GM13977 (cell line): Measurements from ENCODE around the gene PDK1.
"Not testable (repeated sequence)": the region's sequence is repeated elsewhere in the genome, so short reads cannot be mapped to it uniquely, and the experiment has no call there.

Source experiments
- DNase-seq: peaks from one replicate; pipeline ENCODE4 v3.0.0; 2012; ENCODE audit warnings: low spot score
- in situ Hi-C: fragments of 300-500 bp; cut with MboI; formaldehyde crosslinking; loops from one replicate; pipeline ENCODE4 v1.12.0; 2022; ENCODE audit warnings: low sequenced_read_pairs, low pct_unique_long_range_greater_than_20kb, mixed read lengths, inconsistent platforms; ENCODE audit not compliant: unreplicated experiment
- TF ChIP-seq, protein P1 (sequence below): IDR thresholded peaks from 2 replicates; pipeline ENCODE4 v1.5.1; 2012; ENCODE audit warnings: mild to moderate bottlenecking, control low read depth; ENCODE audit not compliant: insufficient read depth; ENCODE audit errors: extremely low read depth, missing control alignments

Gene PDK1

DNA sequence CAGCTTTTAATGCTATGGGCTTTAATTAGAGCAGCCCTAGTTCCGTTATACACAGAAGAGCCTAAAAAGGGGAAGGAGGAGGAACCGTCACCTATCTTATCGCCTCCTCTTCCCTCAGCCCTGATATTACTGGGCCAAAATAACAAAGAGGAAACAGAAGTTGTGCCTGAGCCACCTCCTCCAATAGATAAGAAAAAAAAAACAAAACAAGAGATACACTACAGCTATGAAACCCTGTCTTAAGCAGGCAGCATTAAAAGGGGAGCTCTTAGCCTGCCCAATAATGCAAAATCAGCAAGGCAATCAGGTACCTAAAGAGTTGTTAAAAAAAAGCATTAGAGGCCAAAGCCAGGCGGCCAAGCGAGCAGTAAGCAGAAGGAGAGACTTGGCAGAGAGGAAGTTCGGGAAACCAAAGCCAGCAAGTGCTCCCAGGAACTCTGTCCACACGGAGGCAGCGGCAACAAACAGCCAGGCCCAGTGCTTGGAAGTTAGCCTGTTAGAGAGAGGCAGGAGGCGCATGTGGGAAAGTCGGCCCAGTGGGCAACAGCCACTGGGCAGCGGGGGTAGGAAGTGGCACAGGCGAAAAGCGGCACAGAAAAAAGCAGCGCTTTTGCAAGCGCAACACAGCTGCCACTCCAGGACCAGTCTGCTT lies 41.8 kb upstream of the PDK1 start:
- TF ChIP-seq, protein P1, sequence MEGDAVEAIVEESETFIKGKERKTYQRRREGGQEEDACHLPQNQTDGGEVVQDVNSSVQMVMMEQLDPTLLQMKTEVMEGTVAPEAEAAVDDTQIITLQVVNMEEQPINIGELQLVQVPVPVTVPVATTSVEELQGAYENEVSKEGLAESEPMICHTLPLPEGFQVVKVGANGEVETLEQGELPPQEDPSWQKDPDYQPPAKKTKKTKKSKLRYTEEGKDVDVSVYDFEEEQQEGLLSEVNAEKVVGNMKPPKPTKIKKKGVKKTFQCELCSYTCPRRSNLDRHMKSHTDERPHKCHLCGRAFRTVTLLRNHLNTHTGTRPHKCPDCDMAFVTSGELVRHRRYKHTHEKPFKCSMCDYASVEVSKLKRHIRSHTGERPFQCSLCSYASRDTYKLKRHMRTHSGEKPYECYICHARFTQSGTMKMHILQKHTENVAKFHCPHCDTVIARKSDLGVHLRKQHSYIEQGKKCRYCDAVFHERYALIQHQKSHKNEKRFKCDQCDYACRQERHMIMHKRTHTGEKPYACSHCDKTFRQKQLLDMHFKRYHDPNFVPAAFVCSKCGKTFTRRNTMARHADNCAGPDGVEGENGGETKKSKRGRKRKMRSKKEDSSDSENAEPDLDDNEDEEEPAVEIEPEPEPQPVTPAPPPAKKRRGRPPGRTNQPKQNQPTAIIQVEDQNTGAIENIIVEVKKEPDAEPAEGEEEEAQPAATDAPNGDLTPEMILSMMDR, result no peak
- in situ Hi-C loops, result no loop called here
- DNase-seq, result no peak

DNA sequence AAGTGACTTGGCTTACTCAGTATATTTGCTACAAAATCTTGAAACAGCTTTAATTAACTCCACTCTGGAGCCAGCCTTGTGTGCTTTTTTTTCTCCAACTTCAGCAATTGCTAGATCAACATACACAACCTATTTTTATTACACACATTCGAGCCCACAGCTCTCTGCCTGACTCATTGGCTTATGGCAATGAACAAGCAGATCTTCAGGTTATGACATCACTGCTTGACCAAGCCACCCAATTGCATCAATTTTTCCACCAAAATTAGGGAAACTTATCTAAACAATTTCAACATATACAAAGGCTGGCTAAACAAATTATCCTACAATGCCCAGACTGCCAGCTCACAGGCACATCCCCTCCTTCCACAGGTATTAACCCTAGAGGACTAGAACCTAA lies 39.6 kb upstream of the PDK1 start:
- TF ChIP-seq, protein P1, result no peak
- in situ Hi-C loops, result no loop called here
- no peak for DNase-seq

DNA sequence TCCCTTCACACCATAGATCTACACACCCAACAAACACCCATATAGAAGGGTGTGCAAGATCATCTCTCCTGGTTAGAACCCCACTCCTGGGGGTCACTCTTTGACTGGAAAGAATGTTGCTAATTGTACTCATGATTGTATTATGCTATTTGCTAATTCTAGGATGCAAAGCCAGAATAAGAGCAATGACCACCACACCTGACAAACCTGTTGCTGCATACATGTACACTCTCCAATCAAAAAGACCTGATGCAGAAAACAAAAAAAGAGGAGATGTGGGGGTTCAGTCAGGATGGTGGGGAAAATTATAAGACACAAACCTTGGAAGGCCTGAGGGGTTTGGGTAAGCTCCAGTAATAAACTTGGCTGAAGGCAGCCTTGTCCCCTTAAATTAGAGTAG lies 36.9 kb upstream of the PDK1 start:
- DNase-seq, result no peak
- in situ Hi-C loops, result no loop called here
- TF ChIP-seq, protein P1, result no peak

DNA sequence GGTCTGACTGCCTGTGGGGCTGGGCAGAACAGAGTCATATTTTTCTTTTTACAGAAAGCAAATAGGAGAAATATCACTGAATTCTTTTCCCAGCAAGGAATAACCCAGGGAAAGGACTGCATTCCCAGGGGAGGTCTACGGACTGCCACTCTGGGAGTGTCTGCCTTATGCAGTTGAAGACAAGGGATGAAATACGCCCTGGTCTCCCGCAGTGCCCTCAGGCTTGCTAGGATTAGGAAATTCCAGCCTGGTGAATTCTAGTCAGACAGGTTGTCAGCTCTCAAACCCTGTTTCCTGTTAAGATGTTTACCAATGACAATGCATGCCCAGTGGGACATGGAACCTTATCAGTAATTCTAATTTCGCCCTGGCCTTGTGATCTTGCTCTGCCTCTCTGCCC lies 30.3 kb upstream of the PDK1 start:
- DNase-seq, result no peak
- in situ Hi-C loops, result no loop called here
- TF ChIP-seq, protein P1, result no peak

DNA sequence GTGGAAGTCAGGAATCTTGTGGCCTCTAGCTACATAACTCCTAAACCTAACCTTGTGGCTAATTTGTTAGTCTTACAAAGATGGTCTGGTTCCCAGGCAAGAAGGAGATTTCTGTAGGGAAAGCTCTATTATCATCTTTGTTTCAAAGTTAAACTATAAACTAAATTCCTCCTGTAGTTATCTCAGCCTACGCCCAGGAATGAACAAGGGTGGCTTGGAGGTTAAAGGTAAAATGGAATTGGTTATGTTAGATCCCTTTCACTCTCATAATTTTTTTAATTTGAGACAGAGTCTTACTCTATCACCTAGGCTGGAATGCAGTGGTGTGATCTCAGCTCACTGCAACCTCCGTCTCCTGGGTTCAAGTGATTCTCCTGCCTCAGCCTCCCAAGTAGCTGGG lies 24.6 kb upstream of the PDK1 start:
- DNase-seq, result no peak
- TF ChIP-seq, protein P1, result no peak
- in situ Hi-C loops, result no loop called here

DNA sequence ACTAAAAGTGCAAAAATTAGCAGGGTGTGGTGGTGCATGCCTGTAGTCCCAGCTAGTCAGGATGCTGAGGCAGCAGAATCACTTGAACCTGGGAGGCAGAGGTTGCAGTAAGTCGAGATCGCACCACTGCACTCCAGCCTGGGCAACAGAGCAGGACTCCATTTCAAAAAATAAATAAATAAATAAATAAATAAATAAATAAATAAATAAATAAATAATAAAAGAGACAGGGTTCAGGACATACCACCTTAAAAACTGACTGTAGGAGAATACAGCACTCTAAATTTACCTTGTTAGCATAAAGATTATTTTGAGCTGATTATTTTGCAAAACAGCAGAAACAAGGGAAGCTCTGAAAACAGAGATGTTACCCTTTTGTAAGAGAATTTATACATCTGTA lies 23.4 kb upstream of the PDK1 start:
- in situ Hi-C loops, result not testable (repeated sequence)

DNA sequence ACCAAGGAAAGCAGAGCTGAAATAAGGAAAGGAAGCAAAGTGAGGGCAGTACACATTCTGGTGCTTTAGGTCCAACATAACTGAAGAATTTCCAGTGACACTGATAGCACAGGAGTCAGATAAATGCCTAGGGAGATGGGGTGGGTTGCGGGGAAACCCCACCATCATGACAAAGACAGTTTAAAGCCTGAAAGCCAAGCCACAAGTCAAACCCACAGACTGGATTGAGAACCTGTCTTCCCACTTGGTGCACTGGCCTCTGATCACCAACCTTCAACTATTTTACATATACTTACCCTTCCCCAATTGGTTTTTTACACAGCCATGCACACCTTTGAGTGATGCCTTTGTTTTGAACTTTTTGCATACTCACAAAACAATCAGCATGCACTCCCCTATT lies 22.2 kb upstream of the PDK1 start:
- DNase-seq, result no peak
- in situ Hi-C loops, result no loop called here
- TF ChIP-seq, protein P1, result no peak

More for the DNA sequence above, 23.4 kb upstream of the PDK1 start:
- DNase-seq, result not testable (repeated sequence)
